Naive thymus-derived CD8-positive, alpha-beta T cell (primary cell): ENCODE results near the gene LRRC41. TPM values are rescaled to one million over a fixed set of nuclear protein-coding genes. Genes with fewer than 3 reads are reported as not detected.

Experiments used
- ATAC-seq, 2 donors: fragments of 150-1000 bp; cut with Tn5 transposase in 1 of 2; sonication (Bioruptor Pico), chemical (Tn5 transposase) in 1 of 2; 1 replicate in 1 of 2; 2 replicates in 1 of 2; pipeline ENCODE4 v1.10.0; 2021; ENCODE audit warnings: mild to moderate bottlenecking in 2 of 2, moderate library complexity in 2 of 2
- POLR2A ChIA-PET: fragments of 350-600 bp; sonication (Branson Sonifier 250); formaldehyde crosslinking; loops from one replicate; lab custom pipeline; 2021; ENCODE audit warnings: antibody characterized with exemption; lab: Charles Lee
- DNase-seq, 10 donors: peaks; one replicate each; pipeline versions ENCODE4 v3.0.0 to v3.0.0-alpha.2; 2020 to 2022
- H3K27ac Mint-ChIP-seq, 10 donors: one replicate each; pipeline ENCODE4 v1.8.0; 2020 to 2022; ENCODE audit warnings: mild to moderate bottlenecking in 10 of 10, mixed read lengths in 10 of 10, moderate library complexity in 4 of 10, inconsistent platforms in 1 of 10
- H3K27me3 Mint-ChIP-seq, 5 donors: one replicate each; pipeline ENCODE4 v1.8.0; 2021 to 2022; ENCODE audit warnings: mixed read lengths in 5 of 5
- H3K36me3 Mint-ChIP-seq, 3 donors: one replicate each; pipeline ENCODE4 v1.8.0; 2020 to 2022; ENCODE audit warnings: mixed read lengths in 3 of 3, mild to moderate bottlenecking in 2 of 3, inconsistent platforms in 1 of 3
- H3K4me1 Mint-ChIP-seq, 4 donors: one replicate each; pipeline ENCODE4 v1.8.0; 2021 to 2022; ENCODE audit warnings: mixed read lengths in 4 of 4
- H3K4me3 Mint-ChIP-seq, 10 donors: one replicate each; pipeline ENCODE4 v1.8.0; 2020 to 2022; ENCODE audit warnings: mild to moderate bottlenecking in 10 of 10, mixed read lengths in 10 of 10, moderate library complexity in 6 of 10, inconsistent platforms in 1 of 10
- H3K9me3 Mint-ChIP-seq, 9 donors: one replicate each; pipeline ENCODE4 v1.8.0; 2020 to 2022; ENCODE audit warnings: mixed read lengths in 9 of 9, mild to moderate bottlenecking in 3 of 9, inconsistent platforms in 1 of 9, moderate library complexity in 1 of 9
- polyA plus RNA-seq, 3 donors: library from polyadenylated mRNA; unstranded; fragments of 300-500 nt; fragmentation: Illumina TruSeq; gene quantifications; one replicate each; pipeline ENCODE4 v1.2.3, GENCODE V29; 2021
- total RNA-seq, 8 experiments: library from RNA in 2 of 8; stranded (reverse) in 2 of 8; gene quantifications; one replicate each; pipeline ENCODE4 v1.2.3 and lab custom pipeline; 2021 to 2026

The LRRC41 gene, protein sequence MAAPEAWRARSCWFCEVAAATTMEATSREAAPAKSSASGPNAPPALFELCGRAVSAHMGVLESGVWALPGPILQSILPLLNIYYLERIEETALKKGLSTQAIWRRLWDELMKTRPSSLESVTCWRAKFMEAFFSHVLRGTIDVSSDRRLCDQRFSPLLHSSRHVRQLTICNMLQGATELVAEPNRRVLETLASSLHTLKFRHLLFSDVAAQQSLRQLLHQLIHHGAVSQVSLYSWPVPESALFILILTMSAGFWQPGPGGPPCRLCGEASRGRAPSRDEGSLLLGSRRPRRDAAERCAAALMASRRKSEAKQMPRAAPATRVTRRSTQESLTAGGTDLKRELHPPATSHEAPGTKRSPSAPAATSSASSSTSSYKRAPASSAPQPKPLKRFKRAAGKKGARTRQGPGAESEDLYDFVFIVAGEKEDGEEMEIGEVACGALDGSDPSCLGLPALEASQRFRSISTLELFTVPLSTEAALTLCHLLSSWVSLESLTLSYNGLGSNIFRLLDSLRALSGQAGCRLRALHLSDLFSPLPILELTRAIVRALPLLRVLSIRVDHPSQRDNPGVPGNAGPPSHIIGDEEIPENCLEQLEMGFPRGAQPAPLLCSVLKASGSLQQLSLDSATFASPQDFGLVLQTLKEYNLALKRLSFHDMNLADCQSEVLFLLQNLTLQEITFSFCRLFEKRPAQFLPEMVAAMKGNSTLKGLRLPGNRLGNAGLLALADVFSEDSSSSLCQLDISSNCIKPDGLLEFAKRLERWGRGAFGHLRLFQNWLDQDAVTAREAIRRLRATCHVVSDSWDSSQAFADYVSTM
- total RNA-seq (10 to 100 TPM; 38.6 to 40.2 TPM), polyA plus RNA-seq (10 to 100 TPM; 43.7 to 46.5 (median 44.6) TPM), total RNA-seq (lab: John Stamatoyannopoulos, UW) (44.3 to 102 (median 58.0) reads per million in 6 experiments)

DNA sequence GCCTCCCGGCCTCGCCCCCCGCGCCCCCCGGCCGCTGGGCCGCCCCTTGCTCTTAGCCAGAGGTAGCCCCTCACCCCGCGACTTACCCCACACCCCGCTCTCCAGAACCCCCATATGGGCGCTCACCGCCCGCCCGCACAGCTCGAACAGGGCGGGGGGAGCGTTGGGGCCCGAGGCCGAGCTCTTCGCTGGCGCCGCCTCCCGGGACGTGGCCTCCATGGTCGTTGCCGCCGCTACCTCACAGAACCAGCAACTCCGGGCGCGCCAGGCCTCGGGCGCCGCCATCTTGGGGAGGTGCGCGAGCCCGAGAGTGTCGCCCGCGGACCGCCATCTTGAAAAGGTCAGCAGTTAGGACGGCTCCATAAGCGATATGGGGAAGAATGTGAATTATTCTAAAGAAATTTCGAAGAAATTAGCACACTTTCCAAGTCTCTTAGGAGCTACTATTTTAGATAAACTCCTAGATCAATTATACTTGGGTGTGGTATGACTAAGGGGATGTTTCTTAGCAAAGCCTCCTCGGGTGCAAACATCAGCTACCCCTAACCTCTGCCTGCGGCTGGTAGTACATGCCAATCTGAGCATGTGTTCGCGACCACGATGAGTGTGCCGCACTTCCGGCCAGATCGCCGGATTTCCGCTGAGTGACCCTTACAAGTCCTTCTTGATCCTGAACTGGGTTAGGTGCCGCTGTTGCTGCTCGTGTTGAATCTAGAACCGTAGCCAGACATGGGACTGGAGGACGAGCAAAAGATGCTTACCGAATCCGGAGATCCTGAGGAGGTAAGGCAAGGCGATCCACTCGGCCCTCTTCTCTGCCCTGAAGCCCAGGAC, at the start of gene LRRC41, which contains the start of gene UQCRH:
Gene LRRC41 (minus strand): TSS at position 579 of the 834 bp plus-strand sequence. CDS start 294 bp downstream, at position 285.
Gene UQCRH (plus strand): TSS at position 661 of the 834 bp plus-strand sequence. CDS start 69 bp downstream, at position 730.
- DNase-seq (peak; percentile 85 to 98 (median 92)), ATAC-seq (peak; percentile 86 to 88)
- peak within 1 kb of the TSS; percentile 96 to 99 (median 98) for H3K27ac Mint-ChIP-seq
- no peaks in the 10 kb centered on the region for H3K9me3 Mint-ChIP-seq
- peaks cover 26 to 67% (median 57%) of the 10 kb centered on the region in 4 donors for H3K4me1 Mint-ChIP-seq
- peak within 1 kb of the TSS; percentile 91 to 100 (median 97) for H3K4me3 Mint-ChIP-seq
- H3K27me3 Mint-ChIP-seq, result no peaks in the 10 kb centered on the region
- H3K36me3 Mint-ChIP-seq, result peaks cover 0 to 19% (median 2%) of the 10 kb centered on the region in 3 donors
- POLR2A ChIA-PET, result interaction anchor here (0.6 to 2.3 kb wide), 15 partner anchors 10 to 137 kb away, joined by 3 to 30 read pairs (median 4); partner anchors contain the start of genes NSUN4, POMGNT1 and RAD54L

DNA sequence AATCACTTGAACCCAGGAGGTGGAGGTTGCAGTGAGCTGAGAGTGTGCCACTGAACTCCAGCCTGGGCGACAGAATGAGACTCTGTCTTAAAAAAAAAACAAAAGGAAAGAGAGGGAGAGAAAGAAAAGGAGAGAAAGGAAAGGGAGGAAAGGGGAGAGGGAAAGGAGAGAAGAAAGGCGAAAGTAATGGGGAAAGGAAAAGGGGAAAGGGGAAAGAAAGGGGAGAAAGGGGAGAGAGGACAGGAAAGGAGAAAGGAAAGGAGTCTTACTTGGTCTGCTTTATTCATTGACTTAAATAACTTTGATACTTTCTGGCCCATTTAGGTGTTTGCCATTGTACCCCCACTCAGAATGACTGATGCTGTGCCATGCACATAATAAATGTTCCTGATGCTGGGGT, 48.9 kb upstream of the LRRC41 start:
- H3K4me1 Mint-ChIP-seq, result peaks cover 7 to 13% (median 11%) of the 10 kb centered on the region in 4 donors
- H3K36me3 Mint-ChIP-seq, result peaks cover 0 to 84% (median 10%) of the 10 kb centered on the region in 3 donors
- POLR2A ChIA-PET, result no interaction called here
- DNase-seq (no peak), ATAC-seq (no peak)
- H3K27ac Mint-ChIP-seq, result peak overlapping the region in 3 of 10 donors; percentile 12 to 37 (median 27)
- no peaks in the 10 kb centered on the region for H3K9me3 Mint-ChIP-seq
- H3K27me3 Mint-ChIP-seq, result no peaks in the 10 kb centered on the region
- no peak overlapping the region for H3K4me3 Mint-ChIP-seq

DNA sequence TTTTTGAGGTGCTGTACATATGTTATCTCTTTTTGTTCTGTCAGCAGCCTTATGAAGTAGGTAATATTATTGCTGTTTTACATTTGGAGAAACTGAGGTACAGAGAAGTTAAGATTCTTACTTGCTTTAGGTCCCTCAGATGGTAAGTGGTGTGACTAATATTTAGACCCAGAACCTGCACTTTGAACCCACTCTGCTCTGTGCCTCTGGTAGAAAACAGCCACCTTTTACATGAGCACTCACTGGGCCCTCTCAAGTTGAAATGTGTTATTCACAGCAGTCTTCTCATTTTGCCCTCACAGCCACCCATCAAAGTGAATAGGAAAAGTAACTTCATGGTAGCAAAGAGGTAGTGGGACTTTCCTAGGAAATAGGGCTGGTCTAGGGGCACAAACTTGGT, 41.9 kb upstream of the LRRC41 start:
- peak overlapping the region in 6 of 10 donors; percentile 47 to 73 (median 59) for H3K27ac Mint-ChIP-seq
- H3K9me3 Mint-ChIP-seq, result peaks cover 0 to 2% (median 0%) of the 10 kb centered on the region in 9 donors
- H3K4me3 Mint-ChIP-seq, result no peak overlapping the region
- DNase-seq (no peak), ATAC-seq (no peak)
- peaks cover 35 to 62% (median 53%) of the 10 kb centered on the region in 4 donors for H3K4me1 Mint-ChIP-seq
- H3K36me3 Mint-ChIP-seq, result peaks cover 0 to 60% (median 3%) of the 10 kb centered on the region in 3 donors
- no peaks in the 10 kb centered on the region for H3K27me3 Mint-ChIP-seq
- POLR2A ChIA-PET, result interaction anchor here (0.6 kb wide), 1 partner anchor 840 kb away, joined by 3 read pairs; no protein-coding TSS in a partner anchor

DNA sequence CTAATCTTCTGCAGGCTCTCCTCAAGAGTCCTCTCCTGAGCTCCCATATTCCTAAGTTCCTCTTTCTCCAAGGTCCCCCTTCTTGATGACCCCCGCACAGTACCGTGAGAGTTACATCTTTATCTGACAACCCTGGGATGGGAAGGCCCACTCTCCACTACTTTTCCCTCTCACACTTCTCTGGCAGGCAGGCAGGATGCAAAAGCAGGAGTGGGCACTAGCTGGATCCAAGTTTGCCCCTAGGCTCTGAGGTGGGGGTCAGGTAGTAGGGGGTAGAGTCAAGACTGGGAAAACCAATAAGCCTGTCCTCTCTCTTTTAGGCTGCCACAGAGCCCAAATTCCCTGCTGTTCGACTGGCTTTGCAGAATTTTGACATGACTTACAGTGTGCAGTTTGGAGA, 41.1 kb upstream of the LRRC41 start:
- no peaks in the 10 kb centered on the region for H3K27me3 Mint-ChIP-seq
- DNase-seq (no peak), ATAC-seq (no peak)
- POLR2A ChIA-PET, result no interaction called here
- no peak overlapping the region for H3K4me3 Mint-ChIP-seq
- peak overlapping the region in 9 of 10 donors; percentile 33 to 100 (median 95) for H3K27ac Mint-ChIP-seq
- peaks cover 0 to 52% (median 3%) of the 10 kb centered on the region in 3 donors for H3K36me3 Mint-ChIP-seq
- H3K9me3 Mint-ChIP-seq, result peaks cover 0 to 2% (median 0%) of the 10 kb centered on the region in 9 donors
- H3K4me1 Mint-ChIP-seq, result peaks cover 35 to 67% (median 55%) of the 10 kb centered on the region in 4 donors

DNA sequence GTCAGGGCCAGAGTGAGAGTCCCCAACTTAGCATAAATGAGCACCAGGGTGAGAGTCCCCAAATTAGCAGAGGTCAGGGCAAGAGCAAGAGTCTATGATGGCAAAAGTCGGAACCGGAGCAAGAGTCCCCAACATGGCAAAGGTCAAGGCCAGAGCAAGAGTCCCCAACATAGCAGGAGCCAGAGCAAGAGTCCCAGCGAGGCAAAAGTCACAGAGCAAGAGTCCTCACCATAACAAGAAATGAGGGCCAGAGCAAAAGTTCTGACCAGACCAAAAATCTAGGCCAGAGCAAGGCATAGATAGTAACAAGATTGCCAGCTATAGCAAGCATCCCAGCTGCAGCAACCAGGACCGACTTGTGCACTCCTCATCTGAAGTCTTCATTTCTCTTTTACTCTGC, 40.3 kb upstream of the LRRC41 start:
- Mint-ChIP-seq H3K4me3 (no peak overlapping the region), H3K4me1 (peaks cover 36 to 69% (median 59%) of the 10 kb centered on the region in 4 donors)
- ATAC-seq, result no peak

DNA sequence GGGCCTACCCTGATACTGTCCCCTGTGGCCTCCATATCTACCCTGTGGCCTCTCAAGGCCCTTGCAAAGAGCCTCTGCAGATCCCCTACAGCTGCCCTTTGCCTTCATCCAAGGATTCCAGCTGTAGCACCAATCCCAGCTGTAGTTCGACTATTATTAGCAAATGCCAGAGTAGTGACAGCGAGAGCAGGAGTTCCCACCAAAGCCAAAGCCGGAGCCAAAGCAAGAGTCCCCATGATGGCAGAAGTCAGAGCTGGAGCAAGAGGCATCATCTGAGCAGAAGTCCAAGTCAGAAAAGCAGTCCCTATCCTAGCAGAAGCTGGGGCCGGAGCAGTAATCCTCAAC, 39.9 kb upstream of the LRRC41 start:
- peaks cover 0 to 43% (median 3%) of the 10 kb centered on the region in 3 donors for H3K36me3 Mint-ChIP-seq
- H3K9me3 Mint-ChIP-seq, result peaks cover 0 to 2% (median 0%) of the 10 kb centered on the region in 9 donors
- H3K27ac Mint-ChIP-seq, result peak overlapping the region in 9 of 10 donors; percentile 95 to 100 (median 100)
- no peaks in the 10 kb centered on the region for H3K27me3 Mint-ChIP-seq
- ATAC-seq (no peak), DNase-seq (no peak)
- H3K4me3 Mint-ChIP-seq, result peak overlapping the region in 1 of 10 donors; percentile 61
- POLR2A ChIA-PET, result no interaction called here
- H3K4me1 Mint-ChIP-seq, result peaks cover 37 to 69% (median 60%) of the 10 kb centered on the region in 4 donors

More for the DNA sequence above, 40.3 kb upstream of the LRRC41 start:
- POLR2A ChIA-PET, result no interaction called here
- Mint-ChIP-seq H3K36me3 (peaks cover 0 to 44% (median 3%) of the 10 kb centered on the region in 3 donors), H3K9me3 (peaks cover 0 to 2% (median 0%) of the 10 kb centered on the region in 9 donors), H3K27ac (peak overlapping the region in 9 of 10 donors; percentile 95 to 100 (median 100)), H3K27me3 (no peaks in the 10 kb centered on the region)
- DNase-seq, result no peak

DNA sequence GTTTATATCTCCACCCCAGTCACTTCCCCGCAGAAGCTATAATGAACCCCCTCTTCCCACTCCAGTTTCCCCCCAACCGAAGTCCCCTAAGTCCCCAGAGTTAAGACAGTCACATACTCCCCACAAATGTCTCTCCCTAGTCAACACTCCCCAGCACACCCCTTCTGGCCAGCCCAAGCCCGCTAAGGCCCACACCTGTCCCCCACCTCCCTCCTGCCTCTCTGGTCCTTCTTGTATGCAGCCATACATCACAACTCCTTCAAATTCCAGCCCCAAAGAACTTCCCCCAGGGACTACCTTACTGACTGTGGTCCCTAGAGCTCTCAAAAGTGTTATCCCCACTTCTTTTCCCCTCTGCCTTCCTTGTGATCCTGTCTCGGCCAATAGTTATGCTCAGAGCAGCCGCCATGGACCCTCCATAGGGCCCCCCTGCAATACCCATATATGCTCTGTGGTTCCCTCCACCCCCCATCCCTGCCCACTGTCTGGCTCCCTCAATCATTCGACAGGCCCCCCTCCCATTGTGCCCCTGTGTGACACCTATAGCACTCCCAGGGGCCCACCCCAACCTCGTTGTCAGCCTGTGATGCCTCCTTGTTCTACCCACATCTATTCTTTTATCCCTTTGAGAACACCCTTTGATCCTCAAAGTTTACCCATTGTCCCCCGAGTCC, 39.4 kb upstream of the LRRC41 start:
- H3K4me3 Mint-ChIP-seq, result peak overlapping the region in 7 of 10 donors; percentile 97 to 100 (median 100)
- H3K27ac Mint-ChIP-seq, result peak overlapping the region; percentile 95 to 100 (median 100)
- peaks cover 0 to 2% (median 0%) of the 10 kb centered on the region in 9 donors for H3K9me3 Mint-ChIP-seq
- peaks cover 0 to 38% (median 3%) of the 10 kb centered on the region in 3 donors for H3K36me3 Mint-ChIP-seq
- POLR2A ChIA-PET, result no interaction called here
- ATAC-seq, result no peak
- peaks cover 34 to 64% (median 55%) of the 10 kb centered on the region in 4 donors for H3K4me1 Mint-ChIP-seq
- no peak for DNase-seq
- H3K27me3 Mint-ChIP-seq, result no peaks in the 10 kb centered on the region

DNA sequence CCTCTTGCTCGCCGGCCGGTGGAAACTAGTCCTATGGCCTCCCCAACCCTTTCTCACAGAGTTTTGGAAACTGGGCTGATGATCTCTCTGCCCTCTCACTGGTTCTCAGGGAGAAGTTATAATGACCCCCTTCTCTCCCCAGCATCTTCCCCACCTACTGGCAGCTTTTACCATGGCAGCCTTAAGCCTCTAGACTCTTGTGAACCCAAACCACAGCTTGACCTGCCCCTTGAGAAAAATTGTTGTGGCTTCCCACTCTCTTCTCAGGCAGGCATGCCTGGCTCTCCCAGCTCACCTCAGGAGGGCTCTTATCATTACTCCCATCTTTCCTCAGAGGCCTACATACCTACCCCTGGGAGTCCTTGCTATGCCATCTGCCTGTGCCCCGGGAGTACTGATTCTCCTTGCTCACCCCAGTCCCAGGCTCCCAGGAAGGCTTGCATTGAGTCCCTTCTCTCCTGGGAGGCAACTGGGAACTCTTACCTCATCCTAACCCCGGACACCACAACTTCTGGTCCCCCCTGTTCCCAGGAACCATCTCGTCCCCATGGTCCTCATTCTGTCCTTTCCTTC, 38.8 kb upstream of the LRRC41 start:
- Mint-ChIP-seq H3K36me3 (peaks cover 0 to 31% (median 3%) of the 10 kb centered on the region in 3 donors), H3K4me3 (peak overlapping the region; percentile 97 to 100 (median 100)), H3K27me3 (no peaks in the 10 kb centered on the region), H3K27ac (peak overlapping the region; percentile 95 to 100 (median 100)), H3K9me3 (peaks cover 0 to 2% (median 0%) of the 10 kb centered on the region in 9 donors), H3K4me1 (peaks cover 32 to 59% (median 50%) of the 10 kb centered on the region in 4 donors)
- POLR2A ChIA-PET, result interaction anchor here (0.6 kb wide), 1 partner anchor 10 kb away, joined by 3 read pairs; no protein-coding TSS in a partner anchor
- no peak for ATAC-seq
- DNase-seq, result peak in 2 of 10 donors; percentile 12 to 19

DNA sequence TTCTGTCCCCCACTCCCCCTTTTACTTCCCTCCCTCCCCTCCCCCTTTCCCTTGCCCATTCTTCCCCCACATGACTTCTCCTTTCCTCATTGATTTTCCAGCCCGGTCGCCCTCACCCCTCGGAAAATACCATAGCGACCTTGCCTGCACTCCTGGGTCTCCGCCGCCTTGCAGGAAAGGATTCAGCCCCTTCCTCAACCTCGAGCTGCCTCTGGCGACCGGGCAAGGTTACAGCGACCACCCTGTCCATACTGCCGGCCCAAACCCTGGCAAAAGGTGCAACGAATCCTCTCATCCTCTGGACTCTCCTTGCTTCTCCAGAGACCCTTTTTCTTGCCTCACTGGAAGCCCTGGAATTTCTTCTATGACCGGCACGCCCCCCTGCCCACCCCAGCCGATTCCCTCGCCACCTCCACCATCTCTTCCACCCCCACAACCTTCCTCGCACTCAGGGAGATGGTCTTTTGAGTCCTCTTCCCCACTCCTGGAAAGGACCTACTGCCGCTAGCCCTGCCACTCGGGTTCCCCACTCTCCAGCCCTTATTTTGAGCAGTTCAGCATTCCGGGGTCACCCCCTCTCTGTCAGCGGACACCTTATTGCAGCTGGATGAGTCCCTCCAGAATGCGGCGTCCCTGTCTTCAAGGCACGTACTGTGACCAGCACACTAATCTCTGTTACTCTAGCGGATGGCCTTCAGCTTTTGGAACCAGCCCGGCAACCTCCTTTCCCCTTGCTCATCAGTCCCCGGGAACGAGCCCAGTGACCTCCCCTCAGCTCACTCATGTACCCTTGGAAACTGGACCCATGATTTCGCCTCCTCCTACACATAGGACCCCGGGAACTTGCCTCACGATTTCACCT, 38.0 kb upstream of the LRRC41 start:
- DNase-seq (peak in 2 of 10 donors; percentile 7 to 13), ATAC-seq (no peak)
- peak overlapping the region; percentile 97 to 100 (median 100) for H3K4me3 Mint-ChIP-seq
- POLR2A ChIA-PET, result interaction anchor here (0.6 to 2.0 kb wide), 4 partner anchors 10 to 95 kb away, joined by 3 to 30 read pairs (median 7); partner anchors contain the start of genes LRRC41, RAD54L and UQCRH
- peaks cover 0 to 2% (median 0%) of the 10 kb centered on the region in 9 donors for H3K9me3 Mint-ChIP-seq
- H3K27me3 Mint-ChIP-seq, result no peaks in the 10 kb centered on the region
- H3K27ac Mint-ChIP-seq, result peak overlapping the region; percentile 95 to 100 (median 100)
- H3K36me3 Mint-ChIP-seq, result peaks cover 0 to 24% (median 3%) of the 10 kb centered on the region in 3 donors
- peaks cover 32 to 59% (median 50%) of the 10 kb centered on the region in 4 donors for H3K4me1 Mint-ChIP-seq
